Spleen (tissue), 11 donors: ENCODE measurements around the gene SCN4B. TPM values are rescaled to one million over a fixed set of nuclear protein-coding genes. Genes with fewer than 3 reads are reported as not detected.

ENCODE experiments used
- DNase-seq: peaks from one replicate; pipeline ENCODE4 v3.0.0-alpha.2; 2020
- H3K27ac ChIP-seq, 8 donors: fragments of 200-600 bp; sonication (generic) in 7 of 8; 1 replicate in 4 of 8; 2 replicates in 4 of 8; pipeline versions ENCODE4 v1.5.0 to v1.8.0; 2016 to 2021; ENCODE audit warnings: inconsistent platforms in 4 of 8, mild to moderate bottlenecking in 4 of 8, moderate library complexity in 1 of 8
- H3K27me3 ChIP-seq, 7 donors: fragments of 200-600 bp; sonication (generic) in 6 of 7; replicated peaks in 1 of 7; 1 replicate in 4 of 7; 2 replicates in 3 of 7; pipeline versions ENCODE4 v1.5.0 to v1.8.0; 2016 to 2021; ENCODE audit warnings: inconsistent platforms in 3 of 7, mild to moderate bottlenecking in 1 of 7
- H3K36me3 ChIP-seq, 6 donors: fragments of 200-600 bp; sonication (generic) in 5 of 6; 1 replicate in 4 of 6; 2 replicates in 2 of 6; pipeline versions ENCODE4 v1.5.0 to v1.8.0; 2016 to 2021; ENCODE audit warnings: inconsistent platforms in 2 of 6
- H3K4me1 ChIP-seq, 6 donors: fragments of 200-600 bp; sonication (generic) in 5 of 6; 1 replicate in 3 of 6; 2 replicates in 3 of 6; pipeline versions ENCODE4 v1.5.0 to v1.8.0; 2016 to 2021; ENCODE audit warnings: inconsistent platforms in 3 of 6
- H3K4me3 ChIP-seq, 8 donors: fragments of 200-600 bp; sonication (generic) in 7 of 8; 1 replicate in 4 of 8; 2 replicates in 4 of 8; pipeline versions ENCODE4 v1.5.0 to v1.8.0; 2016 to 2021; ENCODE audit warnings: inconsistent platforms in 4 of 8, mild to moderate bottlenecking in 4 of 8, moderate library complexity in 2 of 8
- H3K9me3 ChIP-seq, 8 donors: fragments of 200-600 bp; sonication (generic) in 7 of 8; 1 replicate in 4 of 8; 2 replicates in 4 of 8; pipeline versions ENCODE4 v1.5.0 to v1.8.0; 2016 to 2021; ENCODE audit warnings: inconsistent platforms in 4 of 8
- POLR2A ChIP-seq, 3 donors: fragments of 450-650 bp; IDR thresholded peaks; one replicate each; pipeline ENCODE4 v1.5.1; 2017; ENCODE audit warnings: antibody characterized with exemption in 3 of 3, mild to moderate bottlenecking in 1 of 3
- POLR2AphosphoS5 ChIP-seq, 3 donors: sonication (generic); formaldehyde crosslinking; IDR thresholded peaks; one replicate each; pipeline ENCODE4 v1.5.1; 2017; ENCODE audit warnings: antibody characterized with exemption in 3 of 3
- WGBS, 5 donors: extraction: QIAGEN DNeasy Blood & Tissue Kit in 3 of 5; methylation state at CpG; one replicate each; pipeline versions ENCODE4 v1.1.5 to v1.1.7; 2013 to 2018; 5-methylcytosine and 5-hydroxymethylcytosine counted together
- intact Hi-C: fragments of 100-400 bp; cut with DNase I; formaldehyde crosslinking; loops from one replicate; pipeline ENCODE4 v1.15.0; 2023; ENCODE audit warnings: low total_unique reads
- polyA plus RNA-seq, 3 donors: library from polyadenylated mRNA; stranded (reverse); fragments of 200-250 nt; gene quantifications; one replicate each; pipeline ENCODE4 v1.2.1, GENCODE V29; 2013
- total RNA-seq, 7 donors: library from RNA; depleted of rRNA in 3 of 7; stranded (reverse); fragments of >200 nt in 3 of 7; fragmentation: NEBNext Ultra II Directional in 4 of 7; extraction: Animal tissue kit (Norgen Biotek cat#: 25700) in 4 of 7; gene quantifications; one replicate each; pipeline versions ENCODE4 v1.1.0 to v1.2.1, GENCODE V29; 2016 to 2021
- TF ChIP-seq, protein P1 (sequence below), 11 experiments: fragments of 200-600 bp in 7 of 11; fragments of 450-650 bp in 4 of 11; sonication (generic) in 4 of 11; IDR thresholded peaks in 8 of 11; conservative IDR thresholded peaks in 3 of 11; 1 replicate in 7 of 11; 2 replicates in 4 of 11; pipeline versions ENCODE4 v1.4.0 to v1.8.0; 2016 to 2021; ENCODE audit warnings: antibody characterized with exemption in 11 of 11, inconsistent platforms in 4 of 11, mild to moderate bottlenecking in 1 of 11
- donor health status: healthy with polysubstance abuse.
- donor health status: DM: no; HTN: no; CAD: no; lungs with moderate emphysema.
- donor health status: DM: no; HTN: no; CAD: no.
- donor health status: Bipolar disorder and iron deficiency.
- donor health status: healthy.
- donor health status: DM: no; HTN: no; CAD: no.
- donor health status: DM: yes; HTN: yes; CAD: no.

Gene SCN4B
- total and polyA plus RNA-seq, 10 donors: 0.06 to 1.9 (median 0.41) TPM; not detected in 2

DNA sequence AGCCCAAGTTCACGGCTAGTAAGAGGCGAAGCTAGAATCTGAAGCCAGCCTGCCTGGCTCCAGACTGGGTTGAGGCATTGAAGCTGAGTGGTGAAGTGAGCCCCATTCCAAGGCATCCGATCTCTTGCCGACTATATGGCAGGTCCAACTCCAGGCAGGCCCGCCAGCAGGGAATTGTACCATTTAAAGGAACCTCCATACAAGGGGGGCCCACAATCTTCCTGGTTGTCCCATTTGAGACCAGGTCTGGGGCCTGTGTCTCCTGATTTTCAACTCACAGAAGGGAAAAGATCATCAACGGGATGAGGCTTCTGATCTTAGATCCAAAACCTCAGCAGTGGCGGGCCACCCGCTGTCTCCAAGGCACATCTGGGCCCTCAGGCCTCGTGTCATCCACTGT is 19.7 kb upstream of the SCN4B start:
- Histone ChIP-seq H3K4me1 (peaks cover 0 to 11% (median 7%) of the 10 kb centered on the region in 6 donors), H3K27me3 (peaks cover 0 to 62% (median 3%) of the 10 kb centered on the region in 7 donors), H3K27ac (no peak overlapping the region), H3K9me3 (no peaks in the 10 kb centered on the region), H3K36me3 (no peaks in the 10 kb centered on the region), H3K4me3 (no peak overlapping the region)
- DNase-seq: no peak
- 87 to 92% (median 88%) methylated on average over 9 of the region's 9 CpGs for WGBS, 5 donors
- intact Hi-C loops: no loop called here
- TF ChIP-seq, protein P1, sequence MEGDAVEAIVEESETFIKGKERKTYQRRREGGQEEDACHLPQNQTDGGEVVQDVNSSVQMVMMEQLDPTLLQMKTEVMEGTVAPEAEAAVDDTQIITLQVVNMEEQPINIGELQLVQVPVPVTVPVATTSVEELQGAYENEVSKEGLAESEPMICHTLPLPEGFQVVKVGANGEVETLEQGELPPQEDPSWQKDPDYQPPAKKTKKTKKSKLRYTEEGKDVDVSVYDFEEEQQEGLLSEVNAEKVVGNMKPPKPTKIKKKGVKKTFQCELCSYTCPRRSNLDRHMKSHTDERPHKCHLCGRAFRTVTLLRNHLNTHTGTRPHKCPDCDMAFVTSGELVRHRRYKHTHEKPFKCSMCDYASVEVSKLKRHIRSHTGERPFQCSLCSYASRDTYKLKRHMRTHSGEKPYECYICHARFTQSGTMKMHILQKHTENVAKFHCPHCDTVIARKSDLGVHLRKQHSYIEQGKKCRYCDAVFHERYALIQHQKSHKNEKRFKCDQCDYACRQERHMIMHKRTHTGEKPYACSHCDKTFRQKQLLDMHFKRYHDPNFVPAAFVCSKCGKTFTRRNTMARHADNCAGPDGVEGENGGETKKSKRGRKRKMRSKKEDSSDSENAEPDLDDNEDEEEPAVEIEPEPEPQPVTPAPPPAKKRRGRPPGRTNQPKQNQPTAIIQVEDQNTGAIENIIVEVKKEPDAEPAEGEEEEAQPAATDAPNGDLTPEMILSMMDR (IDR thresholded peaks at IDR 0.05 in 8 of 11, conservative IDR thresholded peaks at IDR 0.05 in 3 of 11): no peak
- TF ChIP-seq POLR2A (IDR thresholded peaks at IDR 0.05): no peak
- TF ChIP-seq POLR2AphosphoS5 (IDR thresholded peaks at IDR 0.05): no peak

DNA sequence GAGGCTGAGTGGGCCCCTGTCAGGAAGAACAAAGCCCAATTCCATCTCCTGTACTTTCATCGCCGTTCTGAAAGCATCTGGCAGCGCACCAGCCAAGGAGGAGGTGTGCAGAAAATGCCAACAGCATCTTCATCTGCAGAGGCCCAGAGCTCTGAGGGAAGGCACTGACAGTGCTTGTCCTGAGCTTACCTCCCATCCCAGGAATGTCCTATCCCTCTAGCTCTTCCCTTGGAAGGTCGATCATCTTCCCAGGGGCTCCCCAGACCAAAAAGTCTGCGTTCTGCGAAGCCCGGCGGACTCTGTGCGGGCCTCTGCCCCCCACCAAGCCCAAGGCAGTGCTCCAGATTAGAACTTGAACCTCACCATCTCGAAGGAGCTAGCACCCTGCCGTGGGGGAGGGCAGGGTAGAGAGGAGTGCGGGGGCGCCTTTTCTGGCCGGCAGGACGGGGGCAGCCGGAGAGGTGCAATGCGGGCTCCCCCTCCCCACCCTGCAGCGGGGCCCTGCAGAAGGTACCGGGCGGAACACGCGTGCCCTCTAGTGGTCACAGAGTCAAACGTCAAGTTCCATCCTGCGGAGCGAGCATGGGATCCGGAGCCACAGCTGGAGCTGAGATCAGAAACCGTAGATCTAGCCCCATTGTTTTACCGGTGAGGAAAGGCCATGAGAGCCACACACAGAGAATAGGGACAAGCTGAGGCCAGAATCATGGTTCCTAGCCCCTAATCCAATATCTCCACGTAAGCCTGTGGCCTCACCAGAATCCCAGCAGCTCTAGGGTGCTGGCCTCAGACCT is 18.8 kb upstream of the SCN4B start:
- intact Hi-C loops: no loop called here
- Histone ChIP-seq H3K4me1 (peaks cover 0 to 11% (median 7%) of the 10 kb centered on the region in 6 donors), H3K4me3 (no peak overlapping the region), H3K27ac (no peak overlapping the region), H3K36me3 (no peaks in the 10 kb centered on the region), H3K9me3 (no peaks in the 10 kb centered on the region), H3K27me3 (peaks cover 0 to 62% (median 3%) of the 10 kb centered on the region in 7 donors)
- TF ChIP-seq POLR2A (IDR thresholded peaks at IDR 0.05): no peak
- TF ChIP-seq, protein P1 (IDR thresholded peaks at IDR 0.05 in 8 of 11, conservative IDR thresholded peaks at IDR 0.05 in 3 of 11): peak; percentile 58 to 95 (median 83)
- peak; percentile 91 for DNase-seq
- WGBS, 5 donors: 11 to 16% (median 13%) methylated on average over 16 to 29 of the region's 29 CpGs

DNA sequence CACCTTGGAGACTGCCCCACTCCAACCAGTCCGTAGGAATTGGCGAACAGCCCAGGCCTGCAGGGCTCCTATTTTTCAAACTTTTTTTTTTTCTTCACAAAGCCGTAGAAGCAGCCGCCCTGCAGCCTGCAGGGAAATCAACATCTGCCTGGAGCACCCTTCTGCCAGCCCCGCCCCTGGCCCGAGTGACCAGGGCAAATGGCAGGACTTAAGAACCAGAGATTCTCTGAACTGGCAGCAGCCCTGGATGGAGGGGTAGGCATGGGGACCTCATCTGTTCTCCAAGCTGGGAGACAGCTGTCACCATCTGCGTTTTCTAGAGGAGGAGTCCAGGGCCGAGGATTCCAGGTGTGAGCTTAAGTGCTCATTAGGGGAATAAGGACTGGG is 18.3 kb upstream of the SCN4B start:
- Histone ChIP-seq H3K27ac (no peak overlapping the region), H3K4me1 (peaks cover 0 to 11% (median 7%) of the 10 kb centered on the region in 6 donors), H3K9me3 (no peaks in the 10 kb centered on the region), H3K27me3 (peaks cover 0 to 64% (median 3%) of the 10 kb centered on the region in 7 donors), H3K4me3 (no peak overlapping the region), H3K36me3 (no peaks in the 10 kb centered on the region)
- 56 to 78% (median 75%) methylated on average over 8 of the region's 8 CpGs for WGBS, 5 donors
- DNase-seq: no peak
- intact Hi-C loops: no loop called here
- TF ChIP-seq, protein P1 (IDR thresholded peaks at IDR 0.05 in 8 of 11, conservative IDR thresholded peaks at IDR 0.05 in 3 of 11): no peak
- TF ChIP-seq POLR2A (IDR thresholded peaks at IDR 0.05): no peak
- TF ChIP-seq POLR2AphosphoS5 (IDR thresholded peaks at IDR 0.05): no peak

DNA sequence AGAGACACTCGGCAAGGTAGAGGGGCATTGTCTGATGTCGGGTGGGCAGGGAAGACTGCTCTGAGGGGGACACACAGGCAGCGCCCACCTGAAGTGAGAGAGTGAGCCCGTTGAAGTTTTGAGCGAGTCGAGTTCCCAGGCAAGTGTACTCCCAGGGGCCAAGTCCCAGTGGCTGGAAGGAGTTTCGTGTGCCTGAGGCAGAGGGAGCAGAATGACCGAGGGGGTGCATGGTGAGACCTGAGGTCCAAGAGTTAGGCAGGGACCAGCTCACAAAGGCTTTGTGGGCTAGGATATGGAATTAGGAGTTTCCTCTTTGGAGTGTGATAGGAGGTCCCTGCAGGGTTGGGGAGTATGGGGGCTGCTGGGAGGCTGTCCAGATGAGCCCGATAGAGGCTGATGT is 17.6 kb upstream of the SCN4B start:
- TF ChIP-seq POLR2A (IDR thresholded peaks at IDR 0.05): no peak
- TF ChIP-seq, protein P1 (IDR thresholded peaks at IDR 0.05 in 8 of 11, conservative IDR thresholded peaks at IDR 0.05 in 3 of 11): no peak
- TF ChIP-seq POLR2AphosphoS5 (IDR thresholded peaks at IDR 0.05): no peak
- Histone ChIP-seq H3K4me3 (no peak overlapping the region), H3K27me3 (peaks cover 0 to 63% (median 3%) of the 10 kb centered on the region in 7 donors), H3K27ac (no peak overlapping the region), H3K4me1 (peaks cover 0 to 11% (median 7%) of the 10 kb centered on the region in 6 donors), H3K36me3 (no peaks in the 10 kb centered on the region), H3K9me3 (no peaks in the 10 kb centered on the region)
- 75 to 86% (median 83%) methylated on average over 9 of the region's 9 CpGs for WGBS, 5 donors
- intact Hi-C loops: no loop called here
- no peak for DNase-seq
